Measurements from ENCODE around the gene PCNT.

Gene PCNT

GRCh38 chr21:46391773-46392172, 67.8 kb downstream of the PCNT start:
- TF ChIP-seq CTCF (IDR thresholded peaks at IDR 0.05; ENCODE audit: borderline replicate concordance, insufficient read depth, low read depth, low read length), result no peak
- H3K4me3 ChIP-seq (ENCODE audit: low read depth, low read length), result no peak overlapping the region

GRCh38 chr21:46392921-46393320, 69.0 kb downstream of the PCNT start:
- no peak for TF ChIP-seq CTCF (IDR thresholded peaks at IDR 0.05; ENCODE audit: borderline replicate concordance, insufficient read depth, low read depth, low read length)
- H3K4me3 ChIP-seq (ENCODE audit: low read depth, low read length), result no peak overlapping the region

GRCh38 chr21:46393451-46393940, 69.5 kb downstream of the PCNT start:
- no peak overlapping the region for H3K4me3 ChIP-seq (ENCODE audit: low read depth, low read length)
- no peak for TF ChIP-seq CTCF (IDR thresholded peaks at IDR 0.05; ENCODE audit: borderline replicate concordance, insufficient read depth, low read depth, low read length)

- TF ChIP-seq CTCF (IDR thresholded peaks at IDR 0.05; ENCODE audit: borderline replicate concordance, insufficient read depth, low read depth, low read length), result no peak
Measured at GRCh38 chr21:46393941-46394594, 70.1 kb downstream of the PCNT start.

GRCh38 chr21:46394595-46395104, 70.7 kb downstream of the PCNT start:
- no peak overlapping the region for H3K4me3 ChIP-seq (ENCODE audit: low read depth, low read length)
- no peak for TF ChIP-seq CTCF (IDR thresholded peaks at IDR 0.05; ENCODE audit: borderline replicate concordance, insufficient read depth, low read depth, low read length)

More at GRCh38 chr21:46393941-46394594, 70.1 kb downstream of the PCNT start:
- H3K4me3 ChIP-seq (ENCODE audit: low read depth, low read length), result no peak overlapping the region

- TF ChIP-seq CTCF (IDR thresholded peaks at IDR 0.05; ENCODE audit: borderline replicate concordance, insufficient read depth, low read depth, low read length), result no peak
Measured at GRCh38 chr21:46397211-46397905, 73.4 kb downstream of the PCNT start.

More at GRCh38 chr21:46397211-46397905, 73.4 kb downstream of the PCNT start:
- no peak overlapping the region for H3K4me3 ChIP-seq (ENCODE audit: low read depth, low read length)

All from GM12875 (cell line).